GM12878 (cell line): Measurements from ENCODE around the gene GRK5. TPM values are rescaled to one million over a fixed set of nuclear protein-coding genes. Genes with fewer than 3 reads are reported as not detected.

Experiments used
- ATAC-seq: fragments of 200-7000 bp; cut with Tn5 transposase; 3 replicates; pipeline ENCODE4 v1.9.1; 2020; ENCODE audit warnings: mild to moderate bottlenecking, moderate library complexity
- BruUV-seq: library from RNA; stranded (reverse); fragments of 400-500 nt; replicated peaks from 2 replicates; lab custom pipeline; 2021; lab: Mats Ljungman, UMichigan
- CTCF ChIA-PET: fragments of 300-600 bp; sonication (Branson Sonifier 250); formaldehyde crosslinking; extraction: SDS; loops from one replicate; lab custom pipeline; 2021; ENCODE audit warnings: inconsistent platforms; lab: Yijun Ruan, JAX
- POLR2A ChIA-PET: fragments of 350-600 bp; formaldehyde crosslinking; extraction: SDS; loops from one replicate; lab custom pipeline; 2021; ENCODE audit warnings: inconsistent platforms; lab: Charles Lee
- RAD21 ChIA-PET: fragments of 300-600 bp; sonication (Branson Sonifier 250); formaldehyde crosslinking; loops from one replicate; lab custom pipeline; 2023; ENCODE audit warnings: antibody characterized with exemption; ENCODE audit not compliant: unreplicated experiment; lab: Charles Lee
- SMC1A ChIA-PET: fragments of 300-600 bp; sonication (Branson Sonifier 250); formaldehyde crosslinking; loops from one replicate; lab custom pipeline; 2023; ENCODE audit not compliant: unreplicated experiment, uncharacterized antibody; lab: Charles Lee
- DNase-seq: peaks from one replicate; pipeline ENCODE4 v3.0.0-alpha.2; 2011; ENCODE audit warnings: low read depth, low spot score
- FAIRE-seq: peaks from 3 replicates; lab custom pipeline; 2011; peaks lifted over from hg19 to GRCh38; lab: Jason Lieb, UNC
- H2AFZ ChIP-seq: 2 replicates; pipeline ENCODE4 v1.6.0; 2011; ENCODE audit warnings: low read depth, low read length, control low read depth; ENCODE audit not compliant: control insufficient read depth
- H3K27ac ChIP-seq: 2 replicates; pipeline ENCODE4 v1.5.1; 2011; ENCODE audit warnings: control low read depth; ENCODE audit not compliant: control insufficient read depth, insufficient read depth
- H3K27me3 ChIP-seq, 2 experiments: replicated peaks in 1 of 2; 2 replicates each; pipeline versions ENCODE4 v1.6.0 to v1.6.1; 2011; ENCODE audit warnings: low read length in 1 of 2; ENCODE audit not compliant: control insufficient read depth in 2 of 2, insufficient read depth in 2 of 2
- H3K36me3 ChIP-seq, 2 experiments: 2 replicates each; pipeline ENCODE4 v1.5.1; 2011; ENCODE audit warnings: low read length in 1 of 2; ENCODE audit not compliant: control insufficient read depth in 2 of 2, insufficient read depth in 2 of 2
- H3K4me1 ChIP-seq: 2 replicates; pipeline ENCODE4 v1.6.1; 2011; ENCODE audit warnings: mild to moderate bottlenecking, low read length, moderate library complexity, mixed read lengths; ENCODE audit not compliant: control insufficient read depth, insufficient read depth
- H3K4me2 ChIP-seq: 2 replicates; pipeline ENCODE4 v1.6.0; 2011; ENCODE audit warnings: control low read depth; ENCODE audit not compliant: control insufficient read depth, insufficient read depth
- H3K4me3 ChIP-seq: fragments of 200-600 bp; sonication (generic); 2 replicates; pipeline ENCODE4 v1.5.1; 2016
- H3K79me2 ChIP-seq: 2 replicates; pipeline ENCODE4 v1.6.0; 2011; ENCODE audit warnings: low read length; ENCODE audit not compliant: control insufficient read depth, insufficient read depth
- H3K9ac ChIP-seq: 2 replicates; pipeline ENCODE4 v1.8.0; 2011; ENCODE audit warnings: low read length, control low read depth, mixed read lengths; ENCODE audit not compliant: control insufficient read depth, insufficient read depth
- H3K9me3 ChIP-seq: replicated peaks from 3 replicates; pipeline ENCODE4 v1.5.1; 2011; ENCODE audit warnings: mild to moderate bottlenecking, low read length; ENCODE audit not compliant: control insufficient read depth, insufficient read depth
- H4K20me1 ChIP-seq: 2 replicates; pipeline ENCODE4 v1.6.0; 2011; ENCODE audit not compliant: control insufficient read depth, insufficient read depth
- CTCF ChIP-seq, 3 experiments: IDR thresholded peaks in 2 of 3; conservative IDR thresholded peaks in 1 of 3; 2 replicates each; pipeline ENCODE4 v1.5.1; 2011; ENCODE audit warnings: low read depth in 3 of 3, low read length in 3 of 3, mild to moderate bottlenecking in 3 of 3, control low read depth in 2 of 3, moderate library complexity in 2 of 3, inconsistent platforms in 1 of 3, mixed read lengths in 1 of 3; ENCODE audit not compliant: control insufficient read depth in 2 of 3, insufficient read depth in 1 of 3; ENCODE audit errors: extremely low read depth in 1 of 3
- EP300 ChIP-seq, 2 experiments: fragments of 150-350 bp in 1 of 2; IDR thresholded peaks; 2 replicates each; pipeline ENCODE4 v1.6.1; 2011 to 2012; ENCODE audit warnings: low read depth in 2 of 2, low read length in 2 of 2, borderline replicate concordance in 1 of 2, improper control_type of control experiment in 1 of 2, inconsistent platforms in 1 of 2; ENCODE audit not compliant: control insufficient read depth in 1 of 2
- IKZF1 ChIP-seq: fragments of 450-650 bp; conservative IDR thresholded peaks from 2 replicates; pipeline ENCODE4 v1.6.1; 2017; ENCODE audit warnings: antibody characterized with exemption, mild to moderate bottlenecking
- MLLT1 ChIP-seq: fragments of 450-650 bp; IDR thresholded peaks from 2 replicates; pipeline ENCODE4 v1.6.1; 2016; ENCODE audit warnings: mild to moderate bottlenecking
- PAX5 ChIP-seq: IDR thresholded peaks from 2 replicates; pipeline ENCODE4 v1.6.1; 2011; ENCODE audit warnings: low read depth, low read length, borderline replicate concordance
- RAD21 ChIP-seq: IDR thresholded peaks from 2 replicates; pipeline ENCODE4 v1.6.1; 2011; ENCODE audit warnings: mild to moderate bottlenecking, low read depth, low read length, moderate library complexity; ENCODE audit not compliant: insufficient read depth
- RELA ChIP-seq: fragments of 450-650 bp; IDR thresholded peaks from 2 replicates; pipeline ENCODE4 v1.8.0; 2014; ENCODE audit warnings: borderline replicate concordance; ENCODE audit not compliant: partially characterized antibody
- SIX5 ChIP-seq: IDR thresholded peaks from 2 replicates; pipeline ENCODE4 v1.6.1; 2011; ENCODE audit warnings: mild to moderate bottlenecking, low read depth, low read length, moderate library complexity; ENCODE audit not compliant: severe bottlenecking
- SMARCA5 ChIP-seq: fragments of 450-650 bp; IDR thresholded peaks from 2 replicates; pipeline ENCODE4 v1.6.1; 2017; ENCODE audit warnings: mild to moderate bottlenecking
- SMC3 ChIP-seq: IDR thresholded peaks from 2 replicates; pipeline ENCODE4 v1.6.1; 2011; ENCODE audit warnings: low read length, improper control_type of control experiment, borderline replicate concordance
- SPI1 ChIP-seq: IDR thresholded peaks from 2 replicates; pipeline ENCODE4 v1.6.1; 2011; ENCODE audit warnings: low read depth, mild to moderate bottlenecking, low read length, moderate library complexity, borderline replicate concordance; ENCODE audit not compliant: insufficient read depth
- TCF3 ChIP-seq: IDR thresholded peaks from 2 replicates; pipeline ENCODE4 v1.6.1; 2012; ENCODE audit warnings: low read depth, mild to moderate bottlenecking, low read length, borderline replicate concordance; ENCODE audit not compliant: insufficient read depth
- YY1 ChIP-seq: IDR thresholded peaks from 2 replicates; pipeline ENCODE4 v1.6.1; 2011; ENCODE audit warnings: low read depth, mild to moderate bottlenecking, low read length
- WGBS: methylation state at CpG from one replicate; pipeline ENCODE4 v1.1.6; 2016; ENCODE audit warnings: low lambda C conversion rate; ENCODE audit not compliant: insufficient replicate concordance, insufficient coverage; ENCODE audit errors: missing lambda C conversion rate; 5-methylcytosine and 5-hydroxymethylcytosine counted together
- in situ Hi-C: fragments of 300-500 bp; cut with MboI; formaldehyde crosslinking; loops from 9 replicates; pipeline ENCODE4 v1.14.3; 2018; ENCODE audit warnings: mixed read lengths
- intact Hi-C: fragments of 100-400 bp; cut with micrococcal nuclease; formaldehyde crosslinking; loops from one replicate; pipeline ENCODE4 v1.14.2; 2022; ENCODE audit not compliant: unreplicated experiment
- polyA plus RNA-seq, 11 experiments: library from polyadenylated mRNA; depleted of rRNA in 4 of 11; unstranded in 6 of 11; stranded (reverse) in 5 of 11; fragments of >200 nt; fragmentation: Nextera tagmentation in 4 of 11; fragmentation: Illumina TruSeq in 1 of 11; extraction: Ambion mirVana in 4 of 11; extraction: Trizol in 1 of 11; gene quantifications; 1 replicate in 1 of 11; 2 replicates in 10 of 11; pipeline versions ENCODE4 v1.2.1 to v1.2.3, GENCODE V29; 2011 to 2016; ENCODE audit warnings: inconsistent platforms in 2 of 11, missing spikeins in 2 of 11, low read depth in 1 of 11
- total RNA-seq, 4 experiments: library from RNA; depleted of rRNA in 3 of 4; stranded (reverse); fragments of >200 nt in 3 of 4; fragmentation: Illumina TruSeq in 1 of 4; extraction: Trizol in 1 of 4; gene quantifications; 2 replicates each; pipeline versions ENCODE4 v1.2.1 to v1.2.3, GENCODE V29; 2013 to 2021

Gene GRK5
- total and polyA plus RNA-seq, 10 of the 15 experiments (the other 5 are each of a cell fraction or from before 2014, with no cell fraction given), result 0.11 to 22.1 (median 10.0) TPM

- FAIRE-seq (peak; percentile 56), DNase-seq (peak; percentile 15)
- 26% methylated on average over 10 of the region's 10 CpGs for WGBS
- H3K36me3 ChIP-seq, result no peaks in the 10 kb centered on the region; a peak in 3 of 4 replicates
- ChIA-PET POLR2A (interaction anchor here (1.0 kb wide), 1 partner anchor 217 kb away, joined by 3 read pairs; no protein-coding TSS in a partner anchor), SMC1A (interaction anchor here (0.6 to 2.3 kb wide), 5 partner anchors 110 to 219 kb away, joined by 3 to 7 read pairs (median 4); partner anchors contain the start of gene GRK5)
- H2AFZ ChIP-seq, result no peak overlapping the region
- no peaks in the 10 kb centered on the region for H3K4me1 ChIP-seq
- H3K79me2 ChIP-seq, result no peaks in the 10 kb centered on the region
- TF ChIP-seq IKZF1 (peak; percentile 43; the same call in 1 of the 2 replicates), EP300 (IDR thresholded peaks at IDR 0.05; ENCODE audit: borderline replicate concordance in 1 of 2, control insufficient read depth in 1 of 2, low read depth in 2 of 2, low read length in 2 of 2) (no peak), SMC3 (peak; percentile 97), SIX5 (no peak), TCF3 (0 out of 2 replicates have a peak, but pooled peaks have one; percentile 40), YY1 (peak; percentile 74; the same call in 1 of the 2 replicates), RELA (peak; percentile 10), SPI1 (no peak), RAD21 (peak; percentile 93), MLLT1 (0 out of 2 replicates have a peak, but pooled peaks have one; percentile 30), CTCF (IDR thresholded peaks at IDR 0.05 in 2 of 3, conservative IDR thresholded peaks at IDR 0.05 in 1 of 3; ENCODE audit: control insufficient read depth in 2 of 3, extremely low read depth in 1 of 3, insufficient read depth in 1 of 3, low read depth in 3 of 3, low read length in 3 of 3) (peak; percentile 84 to 90 (median 85)), SMARCA5 (0 out of 2 replicates have a peak, but pooled peaks have one; percentile 48), PAX5 (0 out of 2 replicates have a peak, but pooled peaks have one; percentile 16)
- TF ChIP-seq, all 136 proteins: peak for 10
- no TSS peak for BruUV-seq
- Histone ChIP-seq H4K20me1 (peaks cover 3% of the 10 kb centered on the region; the same call in 1 of the 2 replicates), H3K9ac (no peak overlapping the region), H3K27ac (no peak overlapping the region), H3K4me2 (no peak overlapping the region), H3K27me3 (no peaks in the 10 kb centered on the region), H3K4me3 (no peak overlapping the region), H3K9me3 (no peaks in the 10 kb centered on the region)
- ChIA-PET RAD21 (interaction anchor here (0.8 to 5.9 kb wide), 6 partner anchors 10 to 218 kb away, joined by 3 to 31 read pairs (median 4); partner anchors contain the start of gene GRK5), CTCF (interaction anchor here (1.0 to 6.5 kb wide), 7 partner anchors 10 to 222 kb away, joined by 3 to 70 read pairs (median 5); partner anchors contain the start of gene GRK5)
- in situ Hi-C loops, result loop anchor here (5.0 kb wide), 1 partner anchor 220 kb away; no protein-coding TSS in a partner anchor
- ATAC-seq, result peak; percentile 97
- intact Hi-C loops, result loop anchor here (1.0 to 2.0 kb wide), 3 partner anchors 110 to 218 kb away; partner anchors contain the start of gene GRK5
Measured at GRCh38 chr10:119416855-119417254, 209.5 kb downstream of the GRK5 start.
